Sigmoid colon (tissue), 7 donors: ENCODE measurements around the gene SUPT3H. TPM values are rescaled to one million over a fixed set of nuclear protein-coding genes. Genes with fewer than 3 reads are reported as not detected.

ENCODE experiments used
- DNase-seq: peaks from one replicate; pipeline ENCODE4 v3.0.0-alpha.2; 2019
- H3K27ac ChIP-seq, 4 donors: fragments of 200-600 bp; sonication (generic); one replicate each; pipeline ENCODE4 v1.5.1; 2016 to 2019; ENCODE audit warnings: mild to moderate bottlenecking in 1 of 4
- H3K27me3 ChIP-seq, 3 donors: fragments of 200-600 bp; sonication (generic); one replicate each; pipeline ENCODE4 v1.5.1; 2019; ENCODE audit warnings: mild to moderate bottlenecking in 1 of 3
- H3K36me3 ChIP-seq, 4 donors: fragments of 200-600 bp; sonication (generic); one replicate each; pipeline ENCODE4 v1.5.1; 2016 to 2019
- H3K4me1 ChIP-seq, 4 donors: fragments of 200-600 bp; sonication (generic); one replicate each; pipeline ENCODE4 v1.5.1; 2017 to 2019
- H3K4me3 ChIP-seq, 4 donors: fragments of 200-600 bp; sonication (generic); one replicate each; pipeline ENCODE4 v1.5.1; 2017 to 2019; ENCODE audit warnings: mild to moderate bottlenecking in 2 of 4, moderate library complexity in 1 of 4
- H3K9me3 ChIP-seq, 4 donors: fragments of 200-600 bp in 3 of 4; sonication (generic) in 3 of 4; one replicate each; pipeline versions ENCODE4 v1.5.1 to v1.6.1; 2013 to 2019
- EP300 ChIP-seq, 4 donors: sonication (generic); formaldehyde crosslinking; IDR thresholded peaks; one replicate each; pipeline ENCODE4 v1.6.1; 2017; ENCODE audit warnings: antibody characterized with exemption in 4 of 4
- POLR2A ChIP-seq, 2 donors: fragments of 450-650 bp; IDR thresholded peaks; one replicate each; pipeline ENCODE4 v1.6.1; 2016; ENCODE audit warnings: antibody characterized with exemption in 2 of 2, mild to moderate bottlenecking in 2 of 2, moderate library complexity in 2 of 2
- POLR2AphosphoS5 ChIP-seq, 4 donors: sonication (generic); formaldehyde crosslinking; IDR thresholded peaks; one replicate each; pipeline ENCODE4 v1.6.1; 2017; ENCODE audit warnings: antibody characterized with exemption in 4 of 4
- WGBS, 2 donors: extraction: QIAGEN DNeasy Blood & Tissue Kit; methylation state at CpG; one replicate each; pipeline ENCODE4 v1.1.7; 2013; 5-methylcytosine and 5-hydroxymethylcytosine counted together
- intact Hi-C: fragments of 100-400 bp; cut with DNase I; formaldehyde crosslinking; loops from one replicate; pipeline ENCODE4 v1.15.1; 2023
- polyA plus RNA-seq, 3 donors: library from polyadenylated mRNA; stranded (reverse); fragments of 200-250 nt; gene quantifications; one replicate each; pipeline ENCODE4 v1.2.3, GENCODE V29; 2013
- total RNA-seq, 4 donors: library from RNA; depleted of rRNA; stranded (reverse); fragments of >200 nt; gene quantifications; one replicate each; pipeline ENCODE4 v1.1.0, GENCODE V29; 2016
- TF ChIP-seq, protein P1 (sequence below), 4 experiments: fragments of 450-650 bp in 3 of 4; fragments of 200-600 bp in 1 of 4; IDR thresholded peaks; one replicate each; pipeline ENCODE4 v1.5.1; 2016 to 2019; ENCODE audit warnings: antibody characterized with exemption in 4 of 4, mild to moderate bottlenecking in 3 of 4, moderate library complexity in 2 of 4
- donor health status: healthy with polysubstance abuse.
- donor health status: Bipolar disorder and iron deficiency.
- donor health status: healthy.

SUPT3H gene
- total and polyA plus RNA-seq, 7 donors, result 1.6 to 18.2 (median 10.6) TPM

- H3K27ac ChIP-seq, result no peak overlapping the region
- TF ChIP-seq POLR2AphosphoS5 (IDR thresholded peaks at IDR 0.05), result no peak
- TF ChIP-seq, protein P1, sequence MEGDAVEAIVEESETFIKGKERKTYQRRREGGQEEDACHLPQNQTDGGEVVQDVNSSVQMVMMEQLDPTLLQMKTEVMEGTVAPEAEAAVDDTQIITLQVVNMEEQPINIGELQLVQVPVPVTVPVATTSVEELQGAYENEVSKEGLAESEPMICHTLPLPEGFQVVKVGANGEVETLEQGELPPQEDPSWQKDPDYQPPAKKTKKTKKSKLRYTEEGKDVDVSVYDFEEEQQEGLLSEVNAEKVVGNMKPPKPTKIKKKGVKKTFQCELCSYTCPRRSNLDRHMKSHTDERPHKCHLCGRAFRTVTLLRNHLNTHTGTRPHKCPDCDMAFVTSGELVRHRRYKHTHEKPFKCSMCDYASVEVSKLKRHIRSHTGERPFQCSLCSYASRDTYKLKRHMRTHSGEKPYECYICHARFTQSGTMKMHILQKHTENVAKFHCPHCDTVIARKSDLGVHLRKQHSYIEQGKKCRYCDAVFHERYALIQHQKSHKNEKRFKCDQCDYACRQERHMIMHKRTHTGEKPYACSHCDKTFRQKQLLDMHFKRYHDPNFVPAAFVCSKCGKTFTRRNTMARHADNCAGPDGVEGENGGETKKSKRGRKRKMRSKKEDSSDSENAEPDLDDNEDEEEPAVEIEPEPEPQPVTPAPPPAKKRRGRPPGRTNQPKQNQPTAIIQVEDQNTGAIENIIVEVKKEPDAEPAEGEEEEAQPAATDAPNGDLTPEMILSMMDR (IDR thresholded peaks at IDR 0.05), result no peak
- TF ChIP-seq POLR2A (IDR thresholded peaks at IDR 0.05), result no peak
- no peaks in the 10 kb centered on the region for H3K27me3 ChIP-seq
- no peaks in the 10 kb centered on the region for H3K36me3 ChIP-seq
- WGBS, 2 donors, result 54 to 78% methylated on average over 3 of the region's 3 CpGs
- H3K9me3 ChIP-seq, result no peaks in the 10 kb centered on the region
- no peak overlapping the region for H3K4me3 ChIP-seq
- H3K4me1 ChIP-seq, result peaks cover 0 to 4% (median 0%) of the 10 kb centered on the region in 4 donors
- no peak for DNase-seq
- intact Hi-C loops, result no loop called here
Observed at GRCh38 chr6:45115696-45116095, 262.0 kb downstream of the SUPT3H start.

DNA sequence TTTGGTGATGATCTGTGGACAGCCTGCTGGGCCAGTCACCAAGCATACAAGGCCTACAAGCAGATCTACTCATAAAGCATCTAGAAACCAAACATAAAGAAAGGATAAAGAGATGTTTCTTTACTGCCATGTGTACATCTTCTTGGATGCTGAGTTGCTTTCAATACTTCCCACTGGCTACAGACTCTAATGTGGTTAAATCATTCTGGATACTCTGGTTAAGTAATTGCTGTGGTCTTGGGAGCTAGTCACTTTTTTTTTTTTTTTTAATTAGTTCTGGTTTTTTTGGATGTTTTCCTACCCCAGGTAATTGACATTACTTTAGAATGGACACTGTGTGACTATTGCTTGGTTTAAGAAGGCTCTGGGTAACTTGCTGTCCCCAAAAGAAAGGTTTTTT, 265.0 kb downstream of the SUPT3H start:
- TF ChIP-seq POLR2A (IDR thresholded peaks at IDR 0.05), result no peak
- no peak for TF ChIP-seq POLR2AphosphoS5 (IDR thresholded peaks at IDR 0.05)
- TF ChIP-seq, protein P1 (IDR thresholded peaks at IDR 0.05), result no peak
- TF ChIP-seq EP300 (IDR thresholded peaks at IDR 0.05), result no peak
- no peaks in the 10 kb centered on the region for H3K36me3 ChIP-seq
- no peaks in the 10 kb centered on the region for H3K27me3 ChIP-seq
- no peak overlapping the region for H3K27ac ChIP-seq
- no peak overlapping the region for H3K4me3 ChIP-seq
- DNase-seq, result no peak
- H3K9me3 ChIP-seq, result no peaks in the 10 kb centered on the region
- H3K4me1 ChIP-seq, result peaks cover 0 to 4% (median 0%) of the 10 kb centered on the region in 4 donors
- intact Hi-C loops, result no loop called here

DNA sequence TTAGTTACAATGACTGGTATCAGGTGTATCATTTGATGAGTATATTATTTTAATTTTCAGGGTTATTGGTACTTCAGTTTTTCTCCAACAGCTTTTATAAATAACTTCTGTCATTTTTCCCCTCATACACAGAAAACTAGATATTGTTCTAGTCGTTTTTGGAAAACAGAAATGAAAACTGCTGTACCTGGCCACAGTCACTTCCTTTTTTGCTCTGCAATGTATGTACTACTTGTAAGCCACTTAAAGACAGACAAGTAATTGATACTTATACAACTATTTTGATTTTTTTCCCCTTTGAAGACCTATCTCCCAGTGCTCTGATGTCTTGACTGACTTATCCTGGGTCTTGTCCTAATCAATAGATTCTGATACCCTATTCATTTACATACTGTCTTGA, 268.2 kb downstream of the SUPT3H start:
- TF ChIP-seq POLR2A (IDR thresholded peaks at IDR 0.05) (no peak), EP300 (IDR thresholded peaks at IDR 0.05) (no peak), POLR2AphosphoS5 (IDR thresholded peaks at IDR 0.05) (no peak)
- TF ChIP-seq, protein P1 (IDR thresholded peaks at IDR 0.05), result no peak
- Histone ChIP-seq H3K9me3 (peaks cover 0 to 3% (median 0%) of the 10 kb centered on the region in 4 donors), H3K27ac (no peak overlapping the region), H3K27me3 (no peaks in the 10 kb centered on the region), H3K4me3 (no peak overlapping the region), H3K36me3 (no peaks in the 10 kb centered on the region), H3K4me1 (no peaks in the 10 kb centered on the region)
- intact Hi-C loops, result no loop called here
- 54 to 63% methylated on average over 1 of the region's 1 CpG for WGBS, 2 donors
- DNase-seq, result no peak

GRCh38 chr6:45105170-45105820, 272.4 kb downstream of the SUPT3H start:
- Histone ChIP-seq H3K36me3 (no peaks in the 10 kb centered on the region), H3K9me3 (peaks cover 0 to 3% (median 0%) of the 10 kb centered on the region in 4 donors), H3K27me3 (no peaks in the 10 kb centered on the region), H3K4me1 (no peaks in the 10 kb centered on the region), H3K27ac (no peak overlapping the region), H3K4me3 (no peak overlapping the region)
- no peak for DNase-seq
- intact Hi-C loops, result no loop called here
- no peak for TF ChIP-seq EP300 (IDR thresholded peaks at IDR 0.05)
- TF ChIP-seq POLR2AphosphoS5 (IDR thresholded peaks at IDR 0.05), result no peak
- TF ChIP-seq POLR2A (IDR thresholded peaks at IDR 0.05), result no peak
- TF ChIP-seq, protein P1 (IDR thresholded peaks at IDR 0.05), result no peak
- 95% methylated on average over 2 of the region's 2 CpGs for WGBS, 2 donors

GRCh38 chr6:45104429-45104828, 273.3 kb downstream of the SUPT3H start:
- no peak overlapping the region for H3K4me3 ChIP-seq
- 79 to 87% methylated on average over 1 of the region's 1 CpG for WGBS, 2 donors
- H3K27ac ChIP-seq, result no peak overlapping the region
- DNase-seq, result no peak
- no peaks in the 10 kb centered on the region for H3K4me1 ChIP-seq
- no peaks in the 10 kb centered on the region for H3K36me3 ChIP-seq
- peaks cover 0 to 3% (median 0%) of the 10 kb centered on the region in 4 donors for H3K9me3 ChIP-seq
- intact Hi-C loops, result no loop called here
- no peak for TF ChIP-seq EP300 (IDR thresholded peaks at IDR 0.05)
- no peak for TF ChIP-seq POLR2AphosphoS5 (IDR thresholded peaks at IDR 0.05)
- no peak for TF ChIP-seq POLR2A (IDR thresholded peaks at IDR 0.05)
- TF ChIP-seq, protein P1 (IDR thresholded peaks at IDR 0.05), result no peak
- H3K27me3 ChIP-seq, result no peaks in the 10 kb centered on the region
